HepG2 (cell line): ENCODE data around the gene STARD5. TPM values are rescaled to one million over a fixed set of nuclear protein-coding genes. Genes with fewer than 3 reads are reported as not detected.

Experiments used
- ATAC-seq: fragments of 200-7000 bp; cut with Tn5 transposase; 3 replicates; pipeline ENCODE4 v1.9.1; 2020; ENCODE audit warnings: mild to moderate bottlenecking, moderate library complexity
- BruUV-seq: library from RNA; stranded (reverse); fragments of 400-500 nt; replicated peaks from 2 replicates; lab custom pipeline; 2021; lab: Mats Ljungman, UMichigan
- CTCF ChIA-PET: fragments of 300-600 bp; formaldehyde crosslinking; extraction: SDS; loops from one replicate; lab custom pipeline; 2021; ENCODE audit warnings: low total read pairs, inconsistent platforms, low intra/inter-chr PET ratio; lab: Yijun Ruan, JAX
- POLR2A ChIA-PET: fragments of 350-600 bp; sonication (Branson Sonifier 250); formaldehyde crosslinking; loops from one replicate; lab custom pipeline; 2020; ENCODE audit warnings: antibody characterized with exemption, inconsistent platforms; lab: Yijun Ruan, JAX
- DNase-seq: peaks from one replicate; pipeline ENCODE4 v3.0.0-alpha.2; 2015; ENCODE audit warnings: low spot score
- FAIRE-seq: peaks from 3 replicates; lab custom pipeline; 2011; peaks lifted over from hg19 to GRCh38; lab: Jason Lieb, UNC
- H2AFZ ChIP-seq: one replicate; pipeline ENCODE4 v1.6.1; 2011; ENCODE audit warnings: low read length, inconsistent platforms
- H3K27ac ChIP-seq: fragments of 300-600 bp; 3 replicates; pipeline ENCODE4 v1.8.0; 2011; ENCODE audit warnings: mixed run types, mild to moderate bottlenecking, mixed read lengths, low read length, inconsistent platforms; ENCODE audit not compliant: insufficient read depth; ENCODE audit errors: extremely low read length
- H3K27me3 ChIP-seq, 2 experiments: fragments of 200-600 bp in 1 of 2; 2 replicates in 1 of 2; 3 replicates in 1 of 2; pipeline versions ENCODE4 v1.6.0 to v1.8.0; 2011; ENCODE audit warnings: low read length in 2 of 2, mild to moderate bottlenecking in 2 of 2, moderate library complexity in 2 of 2, inconsistent platforms in 1 of 2; ENCODE audit not compliant: insufficient read depth in 2 of 2, control insufficient read depth in 1 of 2
- H3K36me3 ChIP-seq, 2 experiments: fragments of 200-600 bp in 1 of 2; replicated peaks in 1 of 2; 2 replicates in 1 of 2; 3 replicates in 1 of 2; pipeline versions ENCODE4 v1.5.1 to v1.8.0; 2011; ENCODE audit warnings: low read length in 2 of 2, inconsistent platforms in 1 of 2; ENCODE audit not compliant: insufficient read depth in 2 of 2, control insufficient read depth in 1 of 2
- H3K4me1 ChIP-seq: 2 replicates; pipeline ENCODE4 v1.5.1; 2012; ENCODE audit warnings: low read length, inconsistent platforms; ENCODE audit not compliant: insufficient read depth
- H3K4me2 ChIP-seq: 2 replicates; pipeline ENCODE4 v1.6.0; 2011; ENCODE audit warnings: low read depth, low read length, inconsistent platforms
- H3K4me3 ChIP-seq, 3 experiments: fragments of 200-600 bp in 1 of 3; sonication (generic), shearing (Covaris generic) in 1 of 3; replicated peaks in 1 of 3; 2 replicates each; pipeline ENCODE4 v1.5.1; 2011 to 2016; ENCODE audit warnings: low read length in 3 of 3, inconsistent platforms in 2 of 3, low read depth in 2 of 3, mild to moderate bottlenecking in 2 of 3, control low read depth in 1 of 3, mixed read lengths in 1 of 3; ENCODE audit not compliant: insufficient read depth in 1 of 3
- H3K79me2 ChIP-seq: one replicate; pipeline ENCODE4 v1.6.1; 2011; ENCODE audit warnings: low read length, inconsistent platforms; ENCODE audit not compliant: insufficient read depth
- H3K9ac ChIP-seq: 2 replicates; pipeline ENCODE4 v1.6.0; 2011; ENCODE audit warnings: mild to moderate bottlenecking, low read depth, low read length, inconsistent platforms; ENCODE audit not compliant: insufficient read depth
- H3K9me3 ChIP-seq: 2 replicates; pipeline ENCODE4 v1.5.1; 2012; ENCODE audit warnings: mild to moderate bottlenecking, low read length
- H4K20me1 ChIP-seq: 2 replicates; pipeline ENCODE4 v1.6.0; 2011; ENCODE audit warnings: inconsistent platforms, mild to moderate bottlenecking, low read length, moderate library complexity; ENCODE audit not compliant: insufficient read depth
- BATF2 ChIP-seq: sonication (generic); formaldehyde crosslinking; IDR thresholded peaks from 2 replicates; pipeline ENCODE4 v1.8.0; 2022; ENCODE audit warnings: mild to moderate bottlenecking, missing genetic modification reagents, moderate library complexity
- CBX1 ChIP-seq: IDR thresholded peaks from one replicate; pipeline ENCODE4 v1.6.1; 2016; ENCODE audit warnings: antibody characterized with exemption, low read depth
- DMAP1 ChIP-seq: IDR thresholded peaks from 2 replicates; pipeline ENCODE4 v1.6.1; 2016
- DMTF1 ChIP-seq: sonication (generic); formaldehyde crosslinking; IDR thresholded peaks from 2 replicates; pipeline ENCODE4 v1.4.0; 2020; ENCODE audit warnings: mild to moderate bottlenecking, missing genetic modification reagents
- ETV5 ChIP-seq: IDR thresholded peaks from 2 replicates; pipeline ENCODE4 v1.6.1; 2018; ENCODE audit warnings: missing biosample characterization, missing genetic modification reagents, inconsistent platforms, borderline replicate concordance
- GABPA ChIP-seq, 2 experiments: IDR thresholded peaks; 2 replicates each; pipeline ENCODE4 v1.6.1; 2011 to 2016; ENCODE audit warnings: low read depth in 2 of 2, low read length in 1 of 2, missing biosample characterization in 1 of 2, missing genetic modification characterization in 1 of 2
- ISL2 ChIP-seq: sonication (generic); formaldehyde crosslinking; IDR thresholded peaks from 2 replicates; pipeline ENCODE4 v1.5.0; 2020; ENCODE audit warnings: missing genetic modification reagents
- ZC3H4 ChIP-seq: sonication (generic); formaldehyde crosslinking; IDR thresholded peaks from 2 replicates; pipeline ENCODE4 v1.4.0; 2020; ENCODE audit warnings: missing genetic modification reagents, borderline replicate concordance
- ZNF275 ChIP-seq: sonication (generic); formaldehyde crosslinking; IDR thresholded peaks from 2 replicates; pipeline ENCODE4 v1.8.0; 2022; ENCODE audit warnings: missing genetic modification reagents, mild to moderate bottlenecking, inconsistent platforms, borderline replicate concordance
- ZNF451 ChIP-seq: sonication (generic); formaldehyde crosslinking; IDR thresholded peaks from 2 replicates; pipeline ENCODE4 v1.5.0; 2020; ENCODE audit warnings: mild to moderate bottlenecking, missing genetic modification reagents
- WGBS: methylation state at CpG from one replicate; pipeline ENCODE4 v1.1.6; 2017; ENCODE audit warnings: low lambda C conversion rate; 5-methylcytosine and 5-hydroxymethylcytosine counted together
- in situ Hi-C: cut with HindIII; loops from 2 replicates; pipeline ENCODE4 v1.10.0; 2017; ENCODE audit warnings: low pct_unique_long_range_greater_than_20kb; ENCODE audit not compliant: extremely low pct_ligation_motif_present
- intact Hi-C: fragments of 100-400 bp; cut with micrococcal nuclease; formaldehyde crosslinking; loops from one replicate; pipeline ENCODE4 v1.10.0; 2022; ENCODE audit not compliant: unreplicated experiment
- polyA plus RNA-seq, 8 experiments: library from polyadenylated mRNA; depleted of rRNA in 3 of 8; stranded (reverse) in 7 of 8; unstranded in 1 of 8; fragments of >200 nt; fragmentation: Illumina TruSeq in 4 of 8; extraction: Trizol in 4 of 8; gene quantifications; 2 replicates each; pipeline versions ENCODE4 v1.2.1 to v1.2.3, GENCODE V29; 2011 to 2016; ENCODE audit warnings: low read depth in 4 of 8, missing spikeins in 1 of 8, mixed read lengths in 1 of 8; ENCODE audit not compliant: insufficient read depth in 1 of 8
- total RNA-seq, 5 experiments: library from RNA; depleted of rRNA; stranded (reverse); fragments of >200 nt; fragmentation: Illumina TruSeq; extraction: Trizol; gene quantifications; 2 replicates each; pipeline ENCODE4 v1.2.3, GENCODE V29; 2016; ENCODE audit warnings: low read depth in 1 of 5
- TF ChIP-seq, protein P1 (sequence below): sonication (generic); formaldehyde crosslinking; IDR thresholded peaks from 2 replicates; pipeline ENCODE4 v1.4.0; 2020; ENCODE audit warnings: mild to moderate bottlenecking, low read depth, missing genetic modification reagents
- TF ChIP-seq, protein P2 (sequence below), 2 experiments: sonication (generic) in 1 of 2; formaldehyde crosslinking in 1 of 2; IDR thresholded peaks; 2 replicates each; pipeline versions ENCODE4 v1.4.0 to v1.6.1; 2018 to 2020; ENCODE audit warnings: missing genetic modification reagents in 2 of 2, borderline replicate concordance in 1 of 2, low read depth in 1 of 2, mild to moderate bottlenecking in 1 of 2, missing biosample characterization in 1 of 2

STARD5 gene
- total and polyA plus RNA-seq, 2 of the 13 experiments (the other 11 are each of a cell fraction or from before 2014, with no cell fraction given) = 3.1 to 3.5 TPM

DNA sequence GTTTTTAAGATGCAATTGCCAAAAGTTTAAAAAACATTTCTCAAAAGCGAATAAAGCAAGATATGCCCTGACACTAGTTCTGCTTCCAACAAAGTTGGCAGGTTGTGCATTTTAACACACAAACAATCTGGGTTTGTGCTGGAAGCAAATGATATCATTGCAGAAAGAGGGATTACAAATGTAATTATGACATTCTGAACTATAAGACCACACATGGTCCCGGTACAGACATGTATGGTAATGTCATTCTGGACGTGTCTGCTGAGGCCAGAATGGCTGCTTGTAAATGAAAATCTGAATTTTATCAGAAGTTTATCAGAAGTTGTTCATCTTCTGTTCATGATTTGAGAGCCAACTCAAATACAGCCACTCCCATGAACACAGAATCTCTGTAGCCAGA, 39.3 kb upstream of the STARD5 start:
- no peaks in the 10 kb centered on the region for H3K36me3 ChIP-seq
- WGBS = 76% methylated on average over 2 of the region's 3 CpGs
- TF ChIP-seq DMAP1 (CRISPR knock-in tag) (no peak), ZC3H4 (no peak)
- H2AFZ ChIP-seq = no peak overlapping the region
- H3K9ac ChIP-seq = no peak overlapping the region
- CTCF ChIA-PET = no interaction called here
- H3K79me2 ChIP-seq = no peaks in the 10 kb centered on the region
- no peaks in the 10 kb centered on the region for H3K9me3 ChIP-seq
- BruUV-seq = no TSS peak
- in situ Hi-C loops (no loop called here), intact Hi-C loops (no loop called here)
- no peaks in the 10 kb centered on the region for H4K20me1 ChIP-seq
- FAIRE-seq = no peak
- H3K27ac ChIP-seq = no peak overlapping the region
- POLR2A ChIA-PET = no interaction called here
- H3K4me1 ChIP-seq = no peaks in the 10 kb centered on the region
- H3K4me3 ChIP-seq = no peak overlapping the region
- H3K4me2 ChIP-seq = no peak overlapping the region
- no peaks in the 10 kb centered on the region for H3K27me3 ChIP-seq
- no peak for ATAC-seq
- no peak for DNase-seq

GRCh38 chr15:81362790-81363189, 38.8 kb upstream of the STARD5 start:
- in situ Hi-C loops (no loop called here), intact Hi-C loops (no loop called here)
- Histone ChIP-seq H3K27ac (no peak overlapping the region), H3K9me3 (no peaks in the 10 kb centered on the region), H3K4me1 (no peaks in the 10 kb centered on the region), H3K4me2 (no peak overlapping the region), H3K27me3 (no peaks in the 10 kb centered on the region), H4K20me1 (no peaks in the 10 kb centered on the region), H3K79me2 (no peaks in the 10 kb centered on the region), H3K9ac (no peak overlapping the region), H3K36me3 (no peaks in the 10 kb centered on the region), H2AFZ (no peak overlapping the region), H3K4me3 (no peak overlapping the region)
- ChIA-PET CTCF (no interaction called here), POLR2A (no interaction called here)
- no TSS peak for BruUV-seq
- WGBS = 72% methylated on average over 11 of the region's 11 CpGs
- no peak for FAIRE-seq
- ATAC-seq = no peak
- DNase-seq = no peak
- TF ChIP-seq BATF2 (no peak), CBX1 (no peak), GABPA (IDR thresholded peaks at IDR 0.05; ENCODE audit: low read depth, low read length) (no peak), GABPA (CRISPR knock-in tag; IDR thresholded peaks at IDR 0.05; ENCODE audit: low read depth) (no peak), ETV5 (CRISPR knock-in tag) (no peak), ISL2 (CRISPR knock-in tag) (no peak), ZNF275 (CRISPR knock-in tag) (no peak), DMTF1 (CRISPR knock-in tag) (no peak), ZNF451 (no peak)
- TF ChIP-seq, protein P1, sequence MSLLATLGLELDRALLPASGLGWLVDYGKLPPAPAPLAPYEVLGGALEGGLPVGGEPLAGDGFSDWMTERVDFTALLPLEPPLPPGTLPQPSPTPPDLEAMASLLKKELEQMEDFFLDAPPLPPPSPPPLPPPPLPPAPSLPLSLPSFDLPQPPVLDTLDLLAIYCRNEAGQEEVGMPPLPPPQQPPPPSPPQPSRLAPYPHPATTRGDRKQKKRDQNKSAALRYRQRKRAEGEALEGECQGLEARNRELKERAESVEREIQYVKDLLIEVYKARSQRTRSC (CRISPR knock-in tag) = no peak
- TF ChIP-seq, protein P2, sequence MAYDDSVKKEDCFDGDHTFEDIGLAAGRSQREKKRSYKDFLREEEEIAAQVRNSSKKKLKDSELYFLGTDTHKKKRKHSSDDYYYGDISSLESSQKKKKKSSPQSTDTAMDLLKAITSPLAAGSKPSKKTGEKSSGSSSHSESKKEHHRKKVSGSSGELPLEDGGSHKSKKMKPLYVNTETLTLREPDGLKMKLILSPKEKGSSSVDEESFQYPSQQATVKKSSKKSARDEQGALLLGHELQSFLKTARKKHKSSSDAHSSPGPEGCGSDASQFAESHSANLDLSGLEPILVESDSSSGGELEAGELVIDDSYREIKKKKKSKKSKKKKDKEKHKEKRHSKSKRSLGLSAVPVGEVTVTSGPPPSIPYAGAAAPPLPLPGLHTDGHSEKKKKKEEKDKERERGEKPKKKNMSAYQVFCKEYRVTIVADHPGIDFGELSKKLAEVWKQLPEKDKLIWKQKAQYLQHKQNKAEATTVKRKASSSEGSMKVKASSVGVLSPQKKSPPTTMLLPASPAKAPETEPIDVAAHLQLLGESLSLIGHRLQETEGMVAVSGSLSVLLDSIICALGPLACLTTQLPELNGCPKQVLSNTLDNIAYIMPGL (CRISPR knock-in tag; IDR thresholded peaks at IDR 0.05; ENCODE audit: borderline replicate concordance in 1 of 2, low read depth in 1 of 2) = no peak
